Measurements from ENCODE around the gene TRIM44.

DNA sequence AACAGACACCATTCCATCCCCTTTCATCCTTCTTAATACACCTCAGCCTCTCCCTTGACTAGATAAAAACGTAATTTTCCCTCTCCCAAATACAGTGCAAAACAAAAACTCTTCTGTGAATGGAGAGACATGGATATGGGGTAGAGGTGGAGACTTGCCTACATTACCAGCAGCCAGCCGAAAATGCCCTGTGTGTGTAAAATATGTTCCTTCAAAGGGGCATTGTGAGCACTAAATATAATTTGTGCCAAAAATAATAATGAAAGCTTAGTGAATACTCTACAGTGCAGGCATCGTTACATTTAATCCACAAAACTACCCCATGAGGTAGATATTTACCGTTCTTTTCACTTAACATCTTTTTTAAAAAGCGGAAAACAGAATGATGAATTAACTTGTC lies 1.0 kb upstream of the TRIM44 start:
- TF ChIP-seq, protein P1, sequence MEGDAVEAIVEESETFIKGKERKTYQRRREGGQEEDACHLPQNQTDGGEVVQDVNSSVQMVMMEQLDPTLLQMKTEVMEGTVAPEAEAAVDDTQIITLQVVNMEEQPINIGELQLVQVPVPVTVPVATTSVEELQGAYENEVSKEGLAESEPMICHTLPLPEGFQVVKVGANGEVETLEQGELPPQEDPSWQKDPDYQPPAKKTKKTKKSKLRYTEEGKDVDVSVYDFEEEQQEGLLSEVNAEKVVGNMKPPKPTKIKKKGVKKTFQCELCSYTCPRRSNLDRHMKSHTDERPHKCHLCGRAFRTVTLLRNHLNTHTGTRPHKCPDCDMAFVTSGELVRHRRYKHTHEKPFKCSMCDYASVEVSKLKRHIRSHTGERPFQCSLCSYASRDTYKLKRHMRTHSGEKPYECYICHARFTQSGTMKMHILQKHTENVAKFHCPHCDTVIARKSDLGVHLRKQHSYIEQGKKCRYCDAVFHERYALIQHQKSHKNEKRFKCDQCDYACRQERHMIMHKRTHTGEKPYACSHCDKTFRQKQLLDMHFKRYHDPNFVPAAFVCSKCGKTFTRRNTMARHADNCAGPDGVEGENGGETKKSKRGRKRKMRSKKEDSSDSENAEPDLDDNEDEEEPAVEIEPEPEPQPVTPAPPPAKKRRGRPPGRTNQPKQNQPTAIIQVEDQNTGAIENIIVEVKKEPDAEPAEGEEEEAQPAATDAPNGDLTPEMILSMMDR (IDR thresholded peaks at IDR 0.05; ENCODE audit: low read length) = no peak
- no peak for TF ChIP-seq EZH2 (IDR thresholded peaks at IDR 0.05; ENCODE audit: borderline replicate concordance, low read length)

All from OCI-LY1 (cell line).